C4-2B (cell line): ENCODE measurements around the gene PPL.

Experiments used
- H3K27ac ChIP-seq: fragments of 450-650 bp; 2 replicates; pipeline ENCODE4 v1.5.1; 2017
- CTCF ChIP-seq: fragments of 450-650 bp; conservative IDR thresholded peaks from 2 replicates; pipeline ENCODE4 v1.5.1; 2017; ENCODE audit warnings: mild to moderate bottlenecking
- ZFX ChIP-seq: fragments of 450-650 bp; IDR thresholded peaks from 2 replicates; pipeline ENCODE4 v1.6.1; 2017

PPL gene

GRCh38 chr16:4895366-4895765 lies 41.6 kb downstream of the PPL start:
- TF ChIP-seq CTCF (no peak), ZFX (no peak)
- H3K27ac ChIP-seq, result no peak overlapping the region

GRCh38 chr16:4894276-4895150 lies 42.4 kb downstream of the PPL start:
- no peak overlapping the region for H3K27ac ChIP-seq
- TF ChIP-seq ZFX (no peak), CTCF (no peak)

- H3K27ac ChIP-seq, result no peak overlapping the region
- TF ChIP-seq CTCF, result no peak
- no peak for TF ChIP-seq ZFX
Measured at GRCh38 chr16:4893103-4893862, 43.7 kb downstream of the PPL start.

DNA sequence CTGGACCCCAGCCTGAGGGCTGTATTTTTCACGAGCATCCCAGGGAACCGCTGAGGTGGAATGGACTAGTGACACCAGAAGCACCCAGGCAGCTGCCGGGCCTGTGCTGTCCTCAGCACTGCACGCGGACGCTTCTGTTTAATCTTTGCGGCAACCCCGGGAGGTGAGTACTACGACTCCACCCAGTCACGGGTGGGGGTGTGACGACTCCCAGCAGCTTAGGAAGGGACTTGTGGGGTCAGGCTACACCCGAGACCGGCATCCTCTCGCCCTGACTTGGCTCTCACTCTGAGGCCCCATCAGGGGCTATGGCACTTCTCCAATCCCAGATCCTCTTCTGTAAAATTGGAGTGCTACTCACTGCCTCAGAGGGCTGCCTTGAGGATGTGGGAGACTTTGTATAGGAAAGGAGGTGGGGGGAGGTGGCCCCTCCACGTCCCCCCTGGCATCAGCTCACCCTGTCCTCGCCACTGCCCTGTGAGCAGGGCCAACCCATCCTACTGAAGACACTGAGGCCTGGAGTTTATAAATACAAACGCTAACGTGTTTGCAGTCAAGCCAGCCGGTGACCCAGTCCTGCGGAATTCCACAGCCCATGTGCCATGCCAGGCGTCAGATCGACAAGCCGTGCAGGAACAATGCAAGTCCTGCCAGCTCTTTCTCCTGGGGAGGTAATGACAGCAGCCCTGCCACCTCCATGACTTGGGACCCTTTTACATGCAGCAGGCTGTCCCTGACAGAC lies 44.4 kb downstream of the PPL start:
- no peak for TF ChIP-seq ZFX
- TF ChIP-seq CTCF, result no peak
- no peak overlapping the region for H3K27ac ChIP-seq

DNA sequence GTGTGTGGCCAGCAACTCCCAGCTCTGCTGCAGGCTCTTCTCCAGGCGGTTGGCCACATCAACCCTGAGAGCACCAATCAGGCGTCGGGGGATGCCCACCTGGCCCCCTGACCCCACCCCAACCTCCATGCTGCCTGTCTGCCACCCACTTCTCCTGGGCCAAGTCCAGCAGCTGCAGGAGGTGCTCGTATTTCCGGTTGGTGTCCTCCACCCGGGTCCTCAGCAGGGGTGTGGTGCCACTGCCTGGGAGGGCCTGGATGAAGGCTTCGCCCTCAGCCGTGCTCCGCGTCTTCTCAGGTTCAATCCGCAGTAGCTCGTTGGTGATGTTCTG lies 45.1 kb downstream of the PPL start:
- H3K27ac ChIP-seq, result no peak overlapping the region
- TF ChIP-seq CTCF, result no peak
- no peak for TF ChIP-seq ZFX

DNA sequence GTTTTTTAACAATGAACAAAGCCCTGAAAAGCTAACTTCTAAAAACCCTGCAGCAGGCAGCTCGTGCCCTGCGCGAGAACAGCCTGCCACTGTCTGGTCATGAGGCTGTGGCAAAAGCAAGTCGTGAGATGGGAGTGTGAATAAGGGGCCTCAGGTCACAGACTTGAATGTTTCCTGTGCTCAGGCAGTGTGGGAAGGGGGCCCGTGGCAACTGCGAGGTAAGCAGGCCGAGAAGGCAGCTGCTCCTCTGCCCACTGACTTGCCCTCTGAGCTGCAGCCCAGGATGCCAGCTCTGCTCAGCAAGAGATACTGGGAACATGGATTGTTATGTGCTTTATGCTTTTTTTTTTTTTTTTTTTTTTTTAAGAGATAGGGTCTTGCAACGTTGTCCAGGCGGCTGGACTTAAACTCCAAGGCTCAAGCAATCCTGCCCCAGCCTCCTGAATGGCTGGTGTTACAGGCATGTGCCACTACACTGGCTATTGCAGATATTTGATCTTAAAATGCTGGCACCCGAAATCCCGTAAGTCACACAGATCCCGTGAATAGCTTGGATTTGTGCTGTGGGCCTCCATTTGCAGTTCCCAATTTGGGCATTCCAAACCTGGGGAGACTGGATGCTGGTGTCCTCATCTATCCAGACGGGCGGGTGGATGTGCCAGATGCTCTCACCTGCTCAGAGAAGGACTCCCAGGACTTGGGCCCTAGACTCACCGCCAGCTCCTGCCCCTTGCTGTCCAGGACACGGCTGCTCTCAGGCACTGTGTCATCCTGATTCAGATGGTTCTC lies 45.7 kb downstream of the PPL start:
- TF ChIP-seq ZFX, result no peak
- no peak overlapping the region for H3K27ac ChIP-seq

- no peak for TF ChIP-seq ZFX
- TF ChIP-seq CTCF, result no peak
- no peak overlapping the region for H3K27ac ChIP-seq
Measured at GRCh38 chr16:4890686-4891085, 46.3 kb downstream of the PPL start.
